ENCODE measurements around the gene AKT1S1. TPM values are rescaled to one million over a fixed set of nuclear protein-coding genes. Genes with fewer than 3 reads are reported as not detected.

AKT1S1 gene
- total RNA-seq, 4 donors from 2014 or later: 5.5 to 20.3 (median 9.1) TPM

GRCh38 chr19:49848938-49849337, 28.2 kb downstream of the AKT1S1 start:
- TF ChIP-seq, protein P1, sequence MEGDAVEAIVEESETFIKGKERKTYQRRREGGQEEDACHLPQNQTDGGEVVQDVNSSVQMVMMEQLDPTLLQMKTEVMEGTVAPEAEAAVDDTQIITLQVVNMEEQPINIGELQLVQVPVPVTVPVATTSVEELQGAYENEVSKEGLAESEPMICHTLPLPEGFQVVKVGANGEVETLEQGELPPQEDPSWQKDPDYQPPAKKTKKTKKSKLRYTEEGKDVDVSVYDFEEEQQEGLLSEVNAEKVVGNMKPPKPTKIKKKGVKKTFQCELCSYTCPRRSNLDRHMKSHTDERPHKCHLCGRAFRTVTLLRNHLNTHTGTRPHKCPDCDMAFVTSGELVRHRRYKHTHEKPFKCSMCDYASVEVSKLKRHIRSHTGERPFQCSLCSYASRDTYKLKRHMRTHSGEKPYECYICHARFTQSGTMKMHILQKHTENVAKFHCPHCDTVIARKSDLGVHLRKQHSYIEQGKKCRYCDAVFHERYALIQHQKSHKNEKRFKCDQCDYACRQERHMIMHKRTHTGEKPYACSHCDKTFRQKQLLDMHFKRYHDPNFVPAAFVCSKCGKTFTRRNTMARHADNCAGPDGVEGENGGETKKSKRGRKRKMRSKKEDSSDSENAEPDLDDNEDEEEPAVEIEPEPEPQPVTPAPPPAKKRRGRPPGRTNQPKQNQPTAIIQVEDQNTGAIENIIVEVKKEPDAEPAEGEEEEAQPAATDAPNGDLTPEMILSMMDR (IDR thresholded peaks at IDR 0.05; ENCODE audit: low read depth): no peak

GRCh38 chr19:49847731-49848696, 29.1 kb downstream of the AKT1S1 start:
- TF ChIP-seq, protein P1 (IDR thresholded peaks at IDR 0.05; ENCODE audit: low read depth): no peak

DNA sequence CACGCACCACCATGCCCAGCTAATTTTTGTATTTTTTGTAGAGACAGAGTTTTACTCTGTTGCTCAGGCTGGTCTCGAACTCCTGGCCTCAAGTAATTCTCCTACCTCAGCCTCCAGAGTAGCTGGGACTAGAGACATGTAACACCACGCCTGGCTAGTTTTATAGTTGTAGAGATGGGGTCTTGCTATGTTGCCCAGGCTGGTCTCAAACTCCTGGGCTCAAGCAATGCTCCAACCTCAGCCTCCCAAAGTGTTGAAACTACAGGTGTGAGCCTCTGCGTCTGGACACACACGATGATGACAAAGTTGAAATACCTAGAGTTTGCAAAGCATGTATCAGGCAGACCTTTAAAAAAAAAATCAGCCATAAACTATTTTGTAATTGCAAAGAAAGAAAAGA, 30.7 kb downstream of the AKT1S1 start:
- TF ChIP-seq, protein P1 (IDR thresholded peaks at IDR 0.05; ENCODE audit: low read depth): no peak

DNA sequence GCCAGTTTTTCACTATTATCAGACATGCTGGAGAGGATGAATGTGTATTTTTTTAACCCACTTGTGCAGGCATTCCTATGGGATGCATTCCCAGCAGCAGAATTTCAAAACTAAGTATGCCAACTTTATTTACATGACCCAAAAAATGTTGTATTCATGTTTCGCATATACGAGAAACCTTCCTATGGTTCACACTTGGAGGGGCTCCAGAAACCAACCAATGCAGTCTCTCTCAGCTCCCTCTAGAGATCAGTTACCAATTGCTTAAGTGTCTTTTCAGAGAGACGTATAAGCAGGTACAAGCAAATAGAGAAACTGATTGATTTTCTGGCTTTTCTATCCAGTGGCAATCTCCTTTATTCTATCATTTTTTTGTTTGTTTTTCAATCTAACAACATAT, 31.7 kb downstream of the AKT1S1 start:
- TF ChIP-seq, protein P1 (IDR thresholded peaks at IDR 0.05; ENCODE audit: low read depth): no peak

DNA sequence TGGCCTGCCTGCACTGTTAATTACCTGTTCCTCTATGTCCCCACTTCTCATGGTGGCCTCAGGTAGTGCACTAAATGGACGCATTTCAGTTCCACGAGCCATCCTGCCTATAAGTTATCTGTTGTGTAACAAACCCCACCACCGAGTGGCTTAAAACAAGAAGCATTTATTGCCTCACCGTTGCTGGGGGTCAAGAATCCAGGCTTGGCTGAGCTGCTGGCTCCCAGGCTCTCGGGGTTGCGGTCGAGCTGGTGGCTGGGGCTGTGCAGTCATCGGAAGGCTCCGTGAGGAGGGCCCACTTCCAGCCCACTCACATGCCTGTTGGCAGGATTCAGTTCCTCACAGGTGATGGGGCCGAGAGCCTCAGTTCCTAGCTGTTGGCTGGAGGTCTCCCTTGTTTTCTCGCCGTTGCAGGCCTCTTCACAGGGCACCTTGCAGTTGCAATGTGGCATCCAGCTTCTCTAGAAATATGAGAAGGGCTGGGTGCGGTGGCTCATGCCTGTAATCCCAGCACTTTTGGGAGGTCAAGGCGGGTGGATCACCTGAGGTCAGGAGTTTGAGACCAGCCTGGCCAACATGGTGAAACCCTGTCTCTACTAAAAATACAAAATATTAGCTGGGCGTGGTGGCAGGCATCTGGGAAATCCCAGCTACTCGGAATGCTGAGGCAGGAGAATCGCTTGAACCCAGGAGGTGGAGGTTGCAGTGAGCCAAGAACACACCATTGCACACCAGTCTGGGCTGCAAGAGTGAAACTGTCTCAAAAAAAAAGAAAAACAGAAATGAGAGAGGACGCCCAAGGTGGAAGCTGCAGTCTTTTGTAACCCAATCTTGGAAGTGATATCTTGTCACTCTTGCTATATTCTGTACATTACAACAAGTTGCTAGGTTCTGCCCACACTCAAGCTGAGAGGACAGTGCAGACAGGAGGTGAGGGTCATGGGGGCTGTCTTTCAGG, 32.7 kb downstream of the AKT1S1 start:
- TF ChIP-seq, protein P1 (IDR thresholded peaks at IDR 0.05; ENCODE audit: low read depth): no peak

DNA sequence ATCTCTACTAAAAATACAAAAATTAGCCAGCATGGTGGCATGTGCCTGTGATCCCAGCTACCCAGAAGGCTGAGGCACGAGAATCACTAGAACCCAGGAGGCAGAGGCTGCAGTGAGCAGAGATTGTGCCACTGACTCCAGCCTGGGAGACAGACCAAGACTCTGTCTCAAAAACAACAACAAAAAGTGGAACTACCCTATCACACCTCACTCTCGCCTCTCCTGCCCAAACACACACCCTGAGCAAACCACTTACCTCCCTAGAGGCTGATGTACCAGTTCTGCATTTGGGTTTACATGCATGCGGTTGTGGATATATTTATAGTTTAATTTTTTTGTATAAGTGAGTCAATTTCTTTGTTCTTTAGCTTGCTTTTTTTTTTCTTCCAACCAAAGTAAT, 33.9 kb downstream of the AKT1S1 start:
- TF ChIP-seq, protein P1 (IDR thresholded peaks at IDR 0.05; ENCODE audit: low read depth): no peak
